ENCODE data around the gene SSX2IP.

GRCh38 chr1:84621553-84621952, 68.7 kb downstream of the SSX2IP start:
- TF ChIP-seq, protein P1, sequence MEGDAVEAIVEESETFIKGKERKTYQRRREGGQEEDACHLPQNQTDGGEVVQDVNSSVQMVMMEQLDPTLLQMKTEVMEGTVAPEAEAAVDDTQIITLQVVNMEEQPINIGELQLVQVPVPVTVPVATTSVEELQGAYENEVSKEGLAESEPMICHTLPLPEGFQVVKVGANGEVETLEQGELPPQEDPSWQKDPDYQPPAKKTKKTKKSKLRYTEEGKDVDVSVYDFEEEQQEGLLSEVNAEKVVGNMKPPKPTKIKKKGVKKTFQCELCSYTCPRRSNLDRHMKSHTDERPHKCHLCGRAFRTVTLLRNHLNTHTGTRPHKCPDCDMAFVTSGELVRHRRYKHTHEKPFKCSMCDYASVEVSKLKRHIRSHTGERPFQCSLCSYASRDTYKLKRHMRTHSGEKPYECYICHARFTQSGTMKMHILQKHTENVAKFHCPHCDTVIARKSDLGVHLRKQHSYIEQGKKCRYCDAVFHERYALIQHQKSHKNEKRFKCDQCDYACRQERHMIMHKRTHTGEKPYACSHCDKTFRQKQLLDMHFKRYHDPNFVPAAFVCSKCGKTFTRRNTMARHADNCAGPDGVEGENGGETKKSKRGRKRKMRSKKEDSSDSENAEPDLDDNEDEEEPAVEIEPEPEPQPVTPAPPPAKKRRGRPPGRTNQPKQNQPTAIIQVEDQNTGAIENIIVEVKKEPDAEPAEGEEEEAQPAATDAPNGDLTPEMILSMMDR (IDR thresholded peaks at IDR 0.05; ENCODE audit: poor library complexity): no peak
- no peak for TF ChIP-seq EZH2 (IDR thresholded peaks at IDR 0.05; ENCODE audit: borderline replicate concordance)

Data from hepatocyte (in vitro differentiated cells).